GM21717 (cell line): ENCODE results near the gene GAPDH.
A peak's percentile ranks its signal among the peaks of the same experiment; 100 is the strongest.
"Not testable (repeated sequence)": the region's sequence is repeated elsewhere in the genome, so short reads cannot be mapped to it uniquely, and the experiment has no call there.

Experiments used
- ATAC-seq: cut with Tn5 transposase; IDR thresholded peaks from one replicate; pipeline ENCODE4 v1.9.1; 2021; ENCODE audit warnings: mild to moderate bottlenecking, moderate library complexity; ENCODE audit not compliant: unreplicated experiment

GAPDH gene

DNA sequence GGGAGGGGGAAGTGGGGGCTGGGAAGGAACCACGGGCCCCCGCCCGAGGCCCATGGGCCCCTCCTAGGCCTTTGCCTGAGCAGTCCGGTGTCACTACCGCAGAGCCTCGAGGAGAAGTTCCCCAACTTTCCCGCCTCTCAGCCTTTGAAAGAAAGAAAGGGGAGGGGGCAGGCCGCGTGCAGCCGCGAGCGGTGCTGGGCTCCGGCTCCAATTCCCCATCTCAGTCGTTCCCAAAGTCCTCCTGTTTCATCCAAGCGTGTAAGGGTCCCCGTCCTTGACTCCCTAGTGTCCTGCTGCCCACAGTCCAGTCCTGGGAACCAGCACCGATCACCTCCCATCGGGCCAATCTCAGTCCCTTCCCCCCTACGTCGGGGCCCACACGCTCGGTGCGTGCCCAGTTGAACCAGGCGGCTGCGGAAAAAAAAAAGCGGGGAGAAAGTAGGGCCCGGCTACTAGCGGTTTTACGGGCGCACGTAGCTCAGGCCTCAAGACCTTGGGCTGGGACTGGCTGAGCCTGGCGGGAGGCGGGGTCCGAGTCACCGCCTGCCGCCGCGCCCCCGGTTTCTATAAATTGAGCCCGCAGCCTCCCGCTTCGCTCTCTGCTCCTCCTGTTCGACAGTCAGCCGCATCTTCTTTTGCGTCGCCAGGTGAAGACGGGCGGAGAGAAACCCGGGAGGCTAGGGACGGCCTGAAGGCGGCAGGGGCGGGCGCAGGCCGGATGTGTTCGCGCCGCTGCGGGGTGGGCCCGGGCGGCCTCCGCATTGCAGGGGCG is at the start of gene GAPDH:
GAPDH (plus strand) TSS at position 595 of the 772 bp plus-strand sequence. CDS start 316 bp downstream, outside the sequence.
- peak; percentile 49 for ATAC-seq

DNA sequence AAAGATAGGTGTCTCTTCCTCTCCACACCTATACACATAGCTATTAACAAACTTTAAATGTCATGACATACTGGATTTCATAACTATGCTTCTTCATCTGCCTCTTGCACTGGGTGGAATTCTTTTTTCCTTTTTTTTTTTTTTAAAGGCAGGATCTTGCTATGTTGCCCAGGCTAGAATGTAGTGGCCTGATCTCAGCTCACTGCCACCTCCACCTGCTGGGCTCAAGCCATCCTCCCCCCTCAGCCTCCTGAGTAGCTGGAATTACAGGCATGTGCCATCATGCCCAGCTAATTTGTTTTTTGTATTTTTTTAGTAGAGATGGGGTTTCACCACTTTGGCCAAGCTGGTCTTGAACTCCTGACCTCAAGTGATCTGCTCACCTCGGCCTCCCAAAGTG is 46.1 kb upstream of the GAPDH start:
- ATAC-seq: no peak

DNA sequence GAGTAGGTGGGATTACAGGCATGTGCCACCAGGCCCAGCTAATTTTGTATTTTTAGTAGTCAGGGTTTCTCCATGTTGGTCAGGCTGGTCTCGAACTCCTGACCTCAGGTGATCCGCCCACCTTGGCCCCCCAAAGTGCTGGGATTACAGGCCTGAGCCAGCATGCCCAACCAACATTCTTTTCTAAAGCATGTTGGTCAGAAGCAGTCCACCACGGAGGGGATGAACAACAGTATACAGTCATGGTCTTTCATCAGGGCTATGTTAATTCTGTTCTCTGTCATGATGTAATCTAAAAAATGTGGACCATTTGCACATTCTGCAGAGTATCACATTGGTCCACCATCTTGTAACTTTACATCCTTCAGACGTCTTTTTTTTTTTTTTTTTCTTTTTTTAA is 44.9 kb upstream of the GAPDH start:
- no peak for ATAC-seq

- not testable (repeated sequence) for ATAC-seq
Observed at GRCh38 chr12:6490673-6491072, 43.6 kb upstream of the GAPDH start.

DNA sequence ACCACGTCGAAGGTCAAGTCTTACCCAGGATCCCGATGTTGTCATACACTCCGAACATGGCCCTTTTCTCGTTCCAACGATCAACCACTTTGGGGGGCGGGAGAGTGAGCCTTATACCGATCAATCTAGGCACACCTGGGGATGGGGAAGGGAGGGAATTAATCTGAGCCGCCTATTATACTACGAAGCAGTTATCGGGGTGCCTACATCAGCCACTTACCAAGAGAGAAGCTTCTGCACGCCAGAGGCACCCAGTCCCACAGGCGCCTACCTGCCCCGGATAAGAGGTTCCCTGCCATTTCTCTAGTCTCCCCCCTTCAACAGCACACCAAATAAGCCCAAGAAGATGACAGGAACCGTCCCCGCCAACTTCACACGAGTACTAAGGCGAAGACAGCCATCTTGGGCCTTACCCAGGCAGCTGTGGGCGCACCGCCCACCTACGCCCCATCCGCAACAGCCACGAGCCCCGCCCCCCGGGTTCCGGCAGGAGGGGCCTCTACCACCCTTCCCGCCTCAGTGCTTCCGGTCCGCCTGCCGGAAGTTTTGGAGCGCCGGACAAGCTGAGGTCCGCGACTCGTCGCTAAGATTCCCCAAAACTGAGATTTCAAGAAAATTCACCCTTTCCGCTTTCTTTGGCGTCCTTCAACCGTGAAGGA is 41.4 kb upstream of the GAPDH start, which contains the start of gene MRPL51:
MRPL51 (minus strand) TSS at position 425 of the 659 bp plus-strand sequence; CDS start at position 299, 126 bp downstream.
- peak; percentile 61 for ATAC-seq

DNA sequence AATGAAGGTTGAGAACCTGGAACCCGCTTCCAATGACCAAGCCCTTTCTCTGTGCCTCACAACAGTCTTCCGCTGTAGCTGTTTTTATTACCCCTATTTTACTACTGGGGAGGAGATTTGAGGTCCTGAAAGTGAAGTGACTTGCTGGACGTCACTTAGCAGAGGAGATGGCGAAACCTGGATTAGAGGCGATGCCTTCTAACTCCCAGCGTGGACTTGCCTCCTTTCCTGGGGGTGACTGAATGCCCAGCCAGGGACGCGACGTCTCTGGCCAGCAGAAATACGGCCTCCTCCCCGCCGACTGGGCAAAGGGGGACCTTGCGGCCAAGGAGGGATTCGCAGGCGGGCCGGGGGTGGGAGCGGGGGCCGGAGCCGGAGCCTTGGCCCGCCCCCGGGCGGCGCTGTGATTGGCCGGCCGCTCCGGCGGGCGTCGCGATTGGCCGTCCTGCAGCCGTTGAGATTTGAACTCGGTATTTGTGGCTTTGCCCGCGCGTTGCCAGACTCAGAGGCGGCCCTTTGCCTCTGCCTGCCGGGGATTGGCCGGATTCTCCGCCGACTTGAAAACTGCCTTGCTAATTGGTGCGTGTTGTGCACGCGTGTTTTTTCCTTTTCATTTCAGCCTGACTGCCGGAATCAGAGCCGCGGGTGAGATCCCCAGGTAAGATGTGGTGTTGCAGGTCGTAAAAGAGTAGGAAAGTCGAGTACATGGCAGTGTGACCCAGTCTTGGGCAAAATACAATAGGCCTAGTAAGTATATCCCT is 40.6 kb upstream of the GAPDH start, which contains the start of gene NCAPD2:
NCAPD2 (plus strand) TSS at position 606 of the 761 bp plus-strand sequence. CDS start 997 bp downstream, outside the sequence.
- ATAC-seq: peak; percentile 83

GRCh38 chr12:6494258-6494743 is 40.0 kb upstream of the GAPDH start:
- ATAC-seq: peak; percentile 24

- no peak for ATAC-seq
Observed at GRCh38 chr12:6494968-6495367, 39.3 kb upstream of the GAPDH start.

DNA sequence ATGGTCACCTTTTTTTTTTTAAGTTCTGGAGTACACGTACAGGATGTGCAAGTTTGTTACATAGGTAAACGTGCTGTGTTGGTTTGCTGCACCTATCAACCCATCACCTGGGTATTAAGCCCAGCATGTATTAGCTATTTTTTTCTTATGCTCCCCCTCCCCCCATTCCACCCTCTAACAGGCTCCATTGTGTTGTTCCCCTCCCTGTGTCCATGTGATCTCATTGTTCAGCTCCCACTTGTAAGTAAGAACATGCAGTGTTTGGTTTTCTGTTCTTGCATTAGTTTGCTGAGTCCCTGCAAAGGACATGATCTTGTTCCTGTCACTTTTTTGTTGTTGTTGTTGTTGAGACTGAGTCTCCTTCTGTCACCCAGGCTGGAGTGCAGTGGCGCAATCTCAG is 37.0 kb upstream of the GAPDH start:
- not testable (repeated sequence) for ATAC-seq

- no peak for ATAC-seq
Observed at GRCh38 chr12:6500466-6500865, 33.9 kb upstream of the GAPDH start.

DNA sequence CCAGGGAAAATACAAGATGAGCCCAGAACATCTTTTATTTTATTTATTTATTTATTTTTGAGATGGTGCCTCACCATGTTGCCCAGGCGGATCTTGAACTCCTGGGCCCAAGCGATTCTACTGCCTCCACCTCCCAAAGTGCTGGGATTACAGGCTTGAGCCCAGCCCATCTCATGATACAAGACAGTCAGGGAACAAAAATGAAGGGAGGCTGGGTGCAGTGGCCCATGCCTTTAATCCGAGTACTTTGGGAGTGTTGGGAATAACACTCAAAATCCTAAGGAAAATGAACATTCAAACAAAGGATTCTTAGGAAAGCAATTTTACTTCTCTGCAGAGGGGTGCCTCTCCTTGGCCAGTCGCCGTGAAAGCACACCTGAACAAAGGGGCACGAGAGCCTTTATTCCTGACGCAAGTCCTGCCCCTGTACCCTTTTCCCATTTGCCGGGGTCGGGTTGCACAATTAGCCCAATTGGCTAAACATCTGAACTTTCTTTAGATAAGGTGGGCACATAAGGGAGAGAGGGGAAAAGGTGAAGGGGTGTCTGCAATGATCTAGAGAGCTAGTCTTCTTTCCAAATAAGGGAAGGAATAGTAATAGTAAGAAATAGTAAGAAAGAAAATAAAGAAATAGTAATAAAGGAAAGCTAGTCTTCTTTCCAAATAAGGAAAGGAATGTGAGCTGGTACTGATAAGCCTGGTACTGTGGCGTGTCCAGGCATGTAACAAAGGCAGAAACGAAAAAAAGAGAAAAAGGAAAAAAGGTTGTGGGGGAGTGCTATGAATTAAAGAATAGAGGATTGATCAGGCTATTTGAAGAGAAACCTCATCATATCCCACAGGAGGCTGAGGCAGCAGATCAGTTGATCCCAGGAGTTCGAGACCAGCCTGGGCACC is 27.0 kb upstream of the GAPDH start:
- ATAC-seq: no peak

GRCh38 chr12:6508087-6508486 is 26.2 kb upstream of the GAPDH start:
- ATAC-seq: no peak

DNA sequence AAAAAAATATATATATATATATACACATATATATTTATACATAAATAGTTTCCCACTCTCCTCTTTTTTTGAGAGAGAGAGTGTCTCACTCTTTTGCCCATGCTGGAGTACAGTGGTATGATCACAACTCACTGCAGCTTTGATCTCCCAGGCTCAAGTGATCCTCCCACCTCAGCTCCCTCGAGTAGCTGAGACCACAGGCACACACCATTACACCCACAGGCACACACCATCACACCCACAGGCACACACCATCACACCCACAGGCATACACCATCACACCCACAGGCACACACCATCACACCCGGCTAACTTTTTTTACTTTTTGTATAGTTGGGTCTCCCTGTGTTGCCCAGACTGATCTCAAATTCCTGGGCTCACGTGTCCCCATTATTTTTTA is 14.1 kb upstream of the GAPDH start:
- ATAC-seq: no peak

- no peak for ATAC-seq
Observed at GRCh38 chr12:6522193-6522592, 12.1 kb upstream of the GAPDH start.

DNA sequence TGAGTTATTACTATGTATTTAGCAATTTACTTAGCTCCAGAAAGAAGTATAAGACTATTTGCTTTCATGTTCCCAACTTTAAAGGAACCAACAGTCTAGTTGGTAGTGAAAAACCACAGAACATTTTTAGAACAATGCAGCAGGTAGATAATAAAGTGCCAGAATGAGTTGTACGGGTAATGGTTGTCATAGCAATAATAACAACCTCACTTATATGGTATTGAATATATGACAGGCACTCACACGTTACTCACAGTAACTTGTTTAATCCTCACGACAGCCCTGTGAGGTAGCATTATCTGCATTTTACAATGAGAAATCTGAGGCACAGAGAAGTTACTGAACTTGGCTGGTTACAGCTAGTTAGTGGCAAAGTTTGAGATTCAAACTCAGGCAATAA is 10.6 kb upstream of the GAPDH start:
- ATAC-seq: no peak

- ATAC-seq: no peak
Observed at GRCh38 chr12:6524648-6525047, 9.7 kb upstream of the GAPDH start.

DNA sequence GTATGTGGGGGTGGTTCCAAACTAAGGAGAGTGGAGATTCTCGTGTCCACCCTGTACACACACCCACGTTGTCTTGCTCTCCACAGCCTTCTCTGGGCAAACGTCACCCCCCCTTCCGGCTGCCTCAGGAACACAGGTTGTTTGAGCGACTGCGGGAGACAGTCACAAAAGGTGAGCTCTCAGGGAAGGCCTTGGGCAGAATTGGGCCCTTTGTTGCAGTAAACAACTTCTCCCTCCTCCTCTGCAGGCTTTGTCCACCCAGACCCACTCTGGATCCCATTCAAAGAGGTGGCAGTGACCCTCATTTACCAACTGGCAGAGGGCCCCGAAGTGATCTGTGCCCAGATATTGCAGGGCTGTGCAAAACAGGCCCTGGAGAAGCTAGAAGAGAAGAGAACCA is 8.1 kb upstream of the GAPDH start:
- no peak for ATAC-seq

DNA sequence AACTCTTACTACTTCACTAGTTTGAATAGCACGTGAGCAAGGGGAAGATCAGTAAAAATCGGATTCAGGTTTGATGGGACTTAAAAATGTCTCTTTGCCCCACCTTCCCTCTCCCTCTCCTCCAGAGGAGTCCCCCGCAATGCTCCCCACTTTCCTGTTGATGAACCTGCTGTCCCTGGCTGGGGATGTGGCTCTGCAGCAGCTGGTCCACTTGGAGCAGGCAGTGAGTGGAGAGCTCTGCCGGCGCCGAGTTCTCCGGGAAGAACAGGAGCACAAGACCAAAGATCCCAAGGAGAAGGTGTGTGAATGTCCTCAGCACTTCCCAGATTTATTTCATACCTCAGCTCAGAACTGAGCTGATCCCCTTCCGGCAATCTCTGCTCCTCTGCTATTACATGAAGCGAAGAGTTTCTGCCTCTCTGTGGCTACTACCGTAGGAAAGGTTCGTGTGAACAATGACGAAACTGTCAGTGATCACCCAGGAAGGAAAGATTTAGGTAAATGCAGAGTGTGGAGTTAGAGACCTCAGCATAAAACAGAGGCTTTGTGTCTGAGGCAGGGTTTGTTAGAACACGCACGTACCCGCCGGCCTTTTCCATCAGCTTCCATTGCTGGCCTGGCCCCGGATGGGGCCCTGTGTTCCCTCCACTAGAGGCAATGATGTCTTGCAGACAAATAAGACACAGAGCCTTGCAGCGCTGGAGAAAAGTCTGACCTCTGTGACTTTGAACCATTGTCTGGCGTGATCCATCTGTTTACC is 7.4 kb upstream of the GAPDH start:
- ATAC-seq: no peak

DNA sequence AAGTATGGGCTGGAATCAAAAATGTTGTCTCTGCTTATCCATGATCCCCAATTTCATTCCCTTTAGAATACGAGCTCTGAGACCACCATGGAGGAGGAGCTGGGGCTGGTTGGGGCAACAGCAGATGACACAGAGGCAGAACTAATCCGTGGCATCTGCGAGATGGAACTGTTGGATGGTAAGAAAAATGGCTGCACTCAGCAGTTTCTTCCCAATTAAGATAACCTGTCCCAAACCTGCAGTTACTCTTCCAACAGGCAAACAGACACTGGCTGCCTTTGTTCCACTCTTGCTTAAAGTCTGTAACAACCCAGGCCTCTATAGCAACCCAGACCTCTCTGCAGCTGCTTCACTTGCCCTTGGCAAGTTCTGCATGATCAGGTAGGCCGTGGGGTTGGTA is 6.6 kb upstream of the GAPDH start:
- ATAC-seq: no peak
